ENCODE data around the gene MLC1.

DNA sequence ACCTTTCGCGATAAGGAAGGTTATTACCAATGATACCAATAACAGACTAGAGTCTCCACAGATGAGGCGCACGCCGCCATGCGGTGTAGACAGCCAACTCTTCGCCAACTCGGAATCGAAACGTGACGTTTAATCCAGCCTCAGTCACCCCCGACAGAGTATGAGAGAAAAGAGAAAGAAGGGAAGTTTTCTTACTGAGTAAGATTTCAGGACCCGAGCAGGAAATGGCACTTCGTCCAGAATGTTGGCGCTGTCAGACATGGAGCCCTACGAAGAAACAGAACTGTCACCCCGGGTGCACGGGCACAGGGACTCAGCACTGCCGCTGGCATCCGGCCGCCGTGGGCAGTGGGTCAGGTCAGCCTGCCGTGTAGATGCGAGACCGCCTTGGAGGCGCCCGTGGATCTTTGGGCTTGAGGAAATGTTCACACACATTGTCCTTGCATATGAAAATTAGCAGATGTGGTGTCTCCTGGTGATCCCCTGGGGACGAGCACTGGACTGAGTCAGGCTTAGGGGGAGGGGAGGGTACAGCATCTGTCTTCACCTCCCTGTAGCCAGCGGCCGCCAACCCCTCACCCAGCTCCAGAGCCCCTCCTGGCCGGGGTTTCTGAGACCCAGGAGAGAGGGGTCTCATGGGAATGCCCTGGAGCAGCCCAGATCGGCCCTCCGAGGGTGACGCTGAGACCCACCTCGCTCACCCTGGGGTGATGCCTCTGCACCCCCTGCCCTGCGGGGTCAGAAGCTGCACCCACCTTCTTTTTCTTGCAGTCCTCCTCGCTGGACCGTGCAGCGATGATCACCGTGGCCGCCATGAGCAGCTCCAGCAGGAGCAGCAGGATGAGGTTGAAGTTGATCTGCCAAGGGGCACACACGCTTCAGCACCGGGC lies 8.3 kb downstream of the MLC1 start:
- TF ChIP-seq, protein P1, sequence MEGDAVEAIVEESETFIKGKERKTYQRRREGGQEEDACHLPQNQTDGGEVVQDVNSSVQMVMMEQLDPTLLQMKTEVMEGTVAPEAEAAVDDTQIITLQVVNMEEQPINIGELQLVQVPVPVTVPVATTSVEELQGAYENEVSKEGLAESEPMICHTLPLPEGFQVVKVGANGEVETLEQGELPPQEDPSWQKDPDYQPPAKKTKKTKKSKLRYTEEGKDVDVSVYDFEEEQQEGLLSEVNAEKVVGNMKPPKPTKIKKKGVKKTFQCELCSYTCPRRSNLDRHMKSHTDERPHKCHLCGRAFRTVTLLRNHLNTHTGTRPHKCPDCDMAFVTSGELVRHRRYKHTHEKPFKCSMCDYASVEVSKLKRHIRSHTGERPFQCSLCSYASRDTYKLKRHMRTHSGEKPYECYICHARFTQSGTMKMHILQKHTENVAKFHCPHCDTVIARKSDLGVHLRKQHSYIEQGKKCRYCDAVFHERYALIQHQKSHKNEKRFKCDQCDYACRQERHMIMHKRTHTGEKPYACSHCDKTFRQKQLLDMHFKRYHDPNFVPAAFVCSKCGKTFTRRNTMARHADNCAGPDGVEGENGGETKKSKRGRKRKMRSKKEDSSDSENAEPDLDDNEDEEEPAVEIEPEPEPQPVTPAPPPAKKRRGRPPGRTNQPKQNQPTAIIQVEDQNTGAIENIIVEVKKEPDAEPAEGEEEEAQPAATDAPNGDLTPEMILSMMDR (IDR thresholded peaks at IDR 0.05): no peak
- TF ChIP-seq POLR2A (IDR thresholded peaks at IDR 0.05): no peak
